ENCODE data around the gene CFAP57. TPM values are rescaled to one million over a fixed set of nuclear protein-coding genes. Genes with fewer than 3 reads are reported as not detected.

CFAP57 gene
- total RNA-seq, 1 experiment from 2014 or later: 0.44 TPM

DNA sequence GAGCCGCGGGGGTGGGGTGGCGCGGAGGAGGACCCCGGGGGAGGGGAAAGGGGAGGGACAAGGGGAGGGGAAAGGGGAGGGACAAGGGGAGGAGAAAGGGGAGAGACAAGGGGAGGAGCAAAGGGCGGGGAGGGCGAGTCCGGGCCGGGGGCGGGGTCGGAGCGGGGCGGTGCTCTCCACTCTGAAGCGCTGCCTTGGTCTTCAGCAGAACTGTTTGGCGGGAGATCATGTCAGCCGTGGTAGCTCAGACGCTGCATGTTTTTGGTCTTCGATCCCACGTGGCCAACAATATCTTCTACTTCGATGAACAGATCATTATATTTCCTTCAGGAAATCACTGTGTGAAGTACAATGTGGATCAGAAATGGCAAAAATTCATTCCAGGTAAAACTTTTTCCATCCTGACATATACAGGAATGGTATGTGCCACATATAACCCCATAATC lies 420 bp downstream of the CFAP57 start:
- Mint-ChIP-seq H3K4me3 (ENCODE audit: unreplicated experiment) (peak overlapping the region; percentile 94), H3K27me3 (ENCODE audit: insufficient read depth, unreplicated experiment) (no peaks in the 10 kb centered on the region), H3K27ac (ENCODE audit: low read depth, unreplicated experiment) (peak overlapping the region; percentile 96), H3K4me1 (ENCODE audit: insufficient read depth, unreplicated experiment) (no peaks in the 10 kb centered on the region), H3K36me3 (ENCODE audit: insufficient read depth, unreplicated experiment) (peaks cover 30% of the 10 kb centered on the region), H3K9me3 (ENCODE audit: unreplicated experiment) (no peaks in the 10 kb centered on the region)
- intact Hi-C loops (cut with micrococcal nuclease): no loop called here
- DNase-seq (ENCODE audit: unreplicated experiment): peak; percentile 86
- no TSS peak for BruUV-seq (replicated peaks)
- ChIA-PET CTCF (interaction anchor here (0.6 to 1.6 kb wide), 3 partner anchors 33 to 55 kb away, joined by 3 to 5 read pairs (median 4); no protein-coding TSS in a partner anchor), POLR2A (interaction anchor here (0.6 to 2.8 kb wide), 15 partner anchors 10 to 479 kb away, joined by 3 to 20 read pairs (median 4); no protein-coding TSS in a partner anchor)
- TF ChIP-seq, protein P1, sequence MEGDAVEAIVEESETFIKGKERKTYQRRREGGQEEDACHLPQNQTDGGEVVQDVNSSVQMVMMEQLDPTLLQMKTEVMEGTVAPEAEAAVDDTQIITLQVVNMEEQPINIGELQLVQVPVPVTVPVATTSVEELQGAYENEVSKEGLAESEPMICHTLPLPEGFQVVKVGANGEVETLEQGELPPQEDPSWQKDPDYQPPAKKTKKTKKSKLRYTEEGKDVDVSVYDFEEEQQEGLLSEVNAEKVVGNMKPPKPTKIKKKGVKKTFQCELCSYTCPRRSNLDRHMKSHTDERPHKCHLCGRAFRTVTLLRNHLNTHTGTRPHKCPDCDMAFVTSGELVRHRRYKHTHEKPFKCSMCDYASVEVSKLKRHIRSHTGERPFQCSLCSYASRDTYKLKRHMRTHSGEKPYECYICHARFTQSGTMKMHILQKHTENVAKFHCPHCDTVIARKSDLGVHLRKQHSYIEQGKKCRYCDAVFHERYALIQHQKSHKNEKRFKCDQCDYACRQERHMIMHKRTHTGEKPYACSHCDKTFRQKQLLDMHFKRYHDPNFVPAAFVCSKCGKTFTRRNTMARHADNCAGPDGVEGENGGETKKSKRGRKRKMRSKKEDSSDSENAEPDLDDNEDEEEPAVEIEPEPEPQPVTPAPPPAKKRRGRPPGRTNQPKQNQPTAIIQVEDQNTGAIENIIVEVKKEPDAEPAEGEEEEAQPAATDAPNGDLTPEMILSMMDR (IDR thresholded peaks at IDR 0.05; ENCODE audit: unreplicated experiment): no peak

DNA sequence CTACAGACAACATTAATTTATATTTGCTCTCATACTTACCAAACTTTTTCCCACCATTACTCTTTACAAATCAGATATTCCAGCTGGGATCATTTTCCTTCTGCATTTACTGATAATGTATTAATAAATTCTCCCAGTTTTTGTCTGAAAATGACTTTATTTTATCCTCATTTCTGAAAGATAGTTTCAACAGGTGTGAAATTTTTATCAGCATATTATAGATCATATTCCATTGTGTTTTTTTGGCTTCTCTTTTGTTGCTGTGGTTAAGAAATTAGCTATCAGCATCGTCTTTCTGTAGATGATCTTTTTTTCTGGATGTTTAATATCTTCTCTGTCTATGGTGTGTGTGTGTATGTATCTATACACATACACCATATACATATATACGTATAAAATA lies 2.7 kb downstream of the CFAP57 start:
- intact Hi-C loops (cut with micrococcal nuclease): no loop called here
- ChIA-PET CTCF (no interaction called here), POLR2A (interaction anchor here (0.5 kb wide), 1 partner anchor 819 kb away, joined by 3 read pairs; no protein-coding TSS in a partner anchor)
- Mint-ChIP-seq H3K4me3 (ENCODE audit: unreplicated experiment) (no peak overlapping the region), H3K36me3 (ENCODE audit: insufficient read depth, unreplicated experiment) (peaks cover 9% of the 10 kb centered on the region), H3K9me3 (ENCODE audit: unreplicated experiment) (no peaks in the 10 kb centered on the region), H3K27me3 (ENCODE audit: insufficient read depth, unreplicated experiment) (no peaks in the 10 kb centered on the region), H3K4me1 (ENCODE audit: insufficient read depth, unreplicated experiment) (no peaks in the 10 kb centered on the region), H3K27ac (ENCODE audit: low read depth, unreplicated experiment) (no peak overlapping the region)
- TF ChIP-seq, protein P1 (IDR thresholded peaks at IDR 0.05; ENCODE audit: unreplicated experiment): no peak
- no TSS peak for BruUV-seq (replicated peaks)
- DNase-seq (ENCODE audit: unreplicated experiment): no peak

DNA sequence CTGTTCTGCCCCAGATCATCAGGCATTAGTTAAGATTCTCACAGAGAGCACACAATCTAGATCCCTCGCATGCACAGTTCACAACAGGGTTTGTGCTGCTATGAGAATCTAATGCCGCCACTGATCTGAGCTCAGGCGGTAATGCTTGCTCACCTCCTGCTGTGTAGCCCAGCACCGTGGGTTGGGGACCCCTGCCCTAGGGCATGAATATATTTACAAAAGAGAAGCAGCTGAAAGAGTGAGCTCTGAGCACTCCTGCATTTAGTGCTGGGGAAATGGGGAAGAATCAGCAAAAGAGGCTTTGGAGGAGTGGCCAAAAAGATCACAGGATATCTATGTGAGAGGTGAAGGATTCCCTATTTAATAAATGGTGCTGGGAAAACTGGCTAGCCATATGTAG lies 5.6 kb downstream of the CFAP57 start:
- no TSS peak for BruUV-seq (replicated peaks)
- POLR2A ChIA-PET: no interaction called here
- intact Hi-C loops (cut with micrococcal nuclease): no loop called here
- H3K27me3 Mint-ChIP-seq (ENCODE audit: insufficient read depth, unreplicated experiment): no peaks in the 10 kb centered on the region
- H3K36me3 Mint-ChIP-seq (ENCODE audit: insufficient read depth, unreplicated experiment): peaks cover under 1% of the 10 kb centered on the region
- no peak overlapping the region for H3K27ac Mint-ChIP-seq (ENCODE audit: low read depth, unreplicated experiment)
- TF ChIP-seq, protein P1 (IDR thresholded peaks at IDR 0.05; ENCODE audit: unreplicated experiment): no peak
- no peak overlapping the region for H3K4me3 Mint-ChIP-seq (ENCODE audit: unreplicated experiment)
- H3K9me3 Mint-ChIP-seq (ENCODE audit: unreplicated experiment): no peaks in the 10 kb centered on the region
- no peak for DNase-seq (ENCODE audit: unreplicated experiment)
- no peaks in the 10 kb centered on the region for H3K4me1 Mint-ChIP-seq (ENCODE audit: insufficient read depth, unreplicated experiment)
- CTCF ChIA-PET: no interaction called here

DNA sequence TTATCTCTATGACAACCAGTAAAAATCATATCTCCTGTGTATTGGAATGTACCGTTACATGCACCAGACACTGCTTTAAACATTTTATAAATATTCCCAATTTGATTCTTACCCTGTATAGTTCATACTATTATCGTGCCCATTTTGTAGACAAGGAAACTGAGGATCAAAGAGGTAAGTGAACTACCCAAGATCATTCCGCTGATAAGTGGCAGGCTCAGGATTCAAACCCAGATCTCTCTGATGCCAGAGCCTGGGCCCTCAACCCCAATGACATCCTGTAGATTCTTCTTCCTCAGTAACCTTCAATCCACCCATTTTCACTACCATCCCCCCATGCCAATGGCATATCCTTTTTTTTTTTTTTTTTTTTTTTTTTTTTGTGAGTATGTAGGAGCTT lies 12.3 kb downstream of the CFAP57 start:
- DNase-seq (ENCODE audit: unreplicated experiment): no peak
- no peaks in the 10 kb centered on the region for H3K27me3 Mint-ChIP-seq (ENCODE audit: insufficient read depth, unreplicated experiment)
- intact Hi-C loops (cut with micrococcal nuclease): no loop called here

More for the DNA sequence above, 12.3 kb downstream of the CFAP57 start:
- H3K9me3 Mint-ChIP-seq (ENCODE audit: unreplicated experiment): no peaks in the 10 kb centered on the region
- no peaks in the 10 kb centered on the region for H3K4me1 Mint-ChIP-seq (ENCODE audit: insufficient read depth, unreplicated experiment)
- H3K27ac Mint-ChIP-seq (ENCODE audit: low read depth, unreplicated experiment): no peak overlapping the region
- H3K36me3 Mint-ChIP-seq (ENCODE audit: insufficient read depth, unreplicated experiment): peaks cover 5% of the 10 kb centered on the region
- ChIA-PET CTCF (no interaction called here), POLR2A (no interaction called here)
- TF ChIP-seq, protein P1 (IDR thresholded peaks at IDR 0.05; ENCODE audit: unreplicated experiment): no peak
- H3K4me3 Mint-ChIP-seq (ENCODE audit: unreplicated experiment): no peak overlapping the region
- no TSS peak for BruUV-seq (replicated peaks)
